AG04449 (cell line): Measurements from ENCODE around the gene C22orf42.

Experiments used
- CTCF ChIA-PET: fragments of 350-600 bp; formaldehyde crosslinking; extraction: SDS; loops from one replicate; lab custom pipeline; 2021; ENCODE audit warnings: antibody characterized with exemption; lab: Yijun Ruan, JAX
- POLR2A ChIA-PET: fragments of 400-600, 350-600 bp; formaldehyde crosslinking; extraction: SDS; loops from one replicate; lab custom pipeline; 2020; ENCODE audit warnings: antibody characterized with exemption, inconsistent platforms; lab: Yijun Ruan, JAX
- DNase-seq: peaks from one replicate; pipeline ENCODE4 v3.0.0-alpha.2; 2010; ENCODE audit warnings: low read depth, low spot score
- H3K4me3 ChIP-seq: 2 replicates; pipeline ENCODE4 v1.5.1; 2011; ENCODE audit warnings: low read depth, mild to moderate bottlenecking, control low read depth, low read length
- TF ChIP-seq, protein P1 (sequence below): IDR thresholded peaks from one replicate; pipeline ENCODE4 v1.5.1; 2011; ENCODE audit warnings: mild to moderate bottlenecking, moderate library complexity, low read length, control low read depth, inconsistent platforms; ENCODE audit not compliant: insufficient read depth; ENCODE audit errors: missing control alignments

C22orf42 gene

DNA sequence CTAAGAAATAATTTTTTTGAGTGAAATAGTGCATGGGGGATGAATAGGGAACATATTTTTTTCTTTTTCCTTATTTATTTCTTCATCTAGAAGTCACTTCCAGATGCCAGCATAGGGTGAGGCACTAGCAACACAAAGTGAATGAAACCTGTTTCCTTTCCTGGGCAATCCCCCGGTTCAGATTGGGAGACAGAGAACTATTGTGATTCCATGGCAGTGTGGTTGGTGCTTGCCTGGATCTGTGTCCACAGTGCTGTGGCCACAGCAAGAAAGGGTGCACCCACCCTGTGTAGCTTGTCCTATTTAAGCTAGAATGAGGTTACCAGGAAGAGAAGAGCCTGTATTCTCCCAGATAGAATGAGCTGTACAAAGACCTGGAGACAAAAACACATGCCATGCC, 58.4 kb downstream of the C22orf42 start:
- H3K4me3 ChIP-seq = no peak overlapping the region
- CTCF ChIA-PET = interaction anchor here (0.8 to 1.8 kb wide), 2 partner anchors 13 to 165 kb away, joined by 3 to 4 read pairs; no protein-coding TSS in a partner anchor
- POLR2A ChIA-PET = no interaction called here
- no peak for DNase-seq
- TF ChIP-seq, protein P1, sequence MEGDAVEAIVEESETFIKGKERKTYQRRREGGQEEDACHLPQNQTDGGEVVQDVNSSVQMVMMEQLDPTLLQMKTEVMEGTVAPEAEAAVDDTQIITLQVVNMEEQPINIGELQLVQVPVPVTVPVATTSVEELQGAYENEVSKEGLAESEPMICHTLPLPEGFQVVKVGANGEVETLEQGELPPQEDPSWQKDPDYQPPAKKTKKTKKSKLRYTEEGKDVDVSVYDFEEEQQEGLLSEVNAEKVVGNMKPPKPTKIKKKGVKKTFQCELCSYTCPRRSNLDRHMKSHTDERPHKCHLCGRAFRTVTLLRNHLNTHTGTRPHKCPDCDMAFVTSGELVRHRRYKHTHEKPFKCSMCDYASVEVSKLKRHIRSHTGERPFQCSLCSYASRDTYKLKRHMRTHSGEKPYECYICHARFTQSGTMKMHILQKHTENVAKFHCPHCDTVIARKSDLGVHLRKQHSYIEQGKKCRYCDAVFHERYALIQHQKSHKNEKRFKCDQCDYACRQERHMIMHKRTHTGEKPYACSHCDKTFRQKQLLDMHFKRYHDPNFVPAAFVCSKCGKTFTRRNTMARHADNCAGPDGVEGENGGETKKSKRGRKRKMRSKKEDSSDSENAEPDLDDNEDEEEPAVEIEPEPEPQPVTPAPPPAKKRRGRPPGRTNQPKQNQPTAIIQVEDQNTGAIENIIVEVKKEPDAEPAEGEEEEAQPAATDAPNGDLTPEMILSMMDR = no peak
